ENCODE measurements around the gene CIB4. TPM values are rescaled to one million over a fixed set of nuclear protein-coding genes. Genes with fewer than 3 reads are reported as not detected.

CIB4 gene
- total and polyA plus RNA-seq, 2 experiments from 2014 or later, result not detected

GRCh38 chr2:26644188-26644835, 3.1 kb upstream of the CIB4 start:
- H3K27ac ChIP-seq, result no peak overlapping the region
- no peak for DNase-seq (ENCODE audit: low spot score)
- H3K4me2 ChIP-seq, result no peak overlapping the region
- TF ChIP-seq EZH2 (IDR thresholded peaks at IDR 0.05; ENCODE audit: borderline replicate concordance) (no peak), CTCF (IDR thresholded peaks at IDR 0.05; ENCODE audit: poor library complexity) (no peak)
- H3K4me1 ChIP-seq (ENCODE audit: insufficient read depth), result peaks cover 21% of the 10 kb centered on the region
- no peaks in the 10 kb centered on the region for H3K79me2 ChIP-seq
- WGBS (ENCODE audit: low lambda C conversion rate, missing lambda C conversion rate), result 85% methylated on average over 13 of the region's 13 CpGs
- H3K9me3 ChIP-seq (ENCODE audit: low read depth), result no peaks in the 10 kb centered on the region
- no peaks in the 10 kb centered on the region for H3K9me2 ChIP-seq (replicated peaks; ENCODE audit: insufficient read depth)
- H3K27me3 ChIP-seq, result peaks cover 5% of the 10 kb centered on the region
- no peaks in the 10 kb centered on the region for H3K36me3 ChIP-seq (replicated peaks; ENCODE audit: insufficient read depth, low read depth)
- H4K20me1 ChIP-seq (ENCODE audit: insufficient read depth, poor library complexity, severe bottlenecking), result no peaks in the 10 kb centered on the region
- H3K4me3 ChIP-seq, result no peak overlapping the region
- no peak overlapping the region for H2AFZ ChIP-seq

GRCh38 chr2:26642429-26642828, 1.3 kb upstream of the CIB4 start:
- H3K9me3 ChIP-seq (ENCODE audit: low read depth), result no peaks in the 10 kb centered on the region
- H3K9me2 ChIP-seq (replicated peaks; ENCODE audit: insufficient read depth), result no peaks in the 10 kb centered on the region

GRCh38 chr2:26640331-26640745, 828 bp downstream of the CIB4 start:
- Histone ChIP-seq H3K9me3 (ENCODE audit: low read depth) (no peaks in the 10 kb centered on the region), H3K36me3 (replicated peaks; ENCODE audit: insufficient read depth, low read depth) (no peaks in the 10 kb centered on the region), H3K27ac (peak overlapping the region; percentile 31), H3K79me2 (no peaks in the 10 kb centered on the region), H3K9me2 (replicated peaks; ENCODE audit: insufficient read depth) (no peaks in the 10 kb centered on the region), H3K4me2 (peak overlapping the region; percentile 53), H3K4me1 (ENCODE audit: insufficient read depth) (peaks cover 9% of the 10 kb centered on the region), H4K20me1 (ENCODE audit: insufficient read depth, poor library complexity, severe bottlenecking) (no peaks in the 10 kb centered on the region), H3K4me3 (no peak overlapping the region), H3K27me3 (peaks cover 5% of the 10 kb centered on the region), H2AFZ (no peak overlapping the region)
- WGBS (ENCODE audit: low lambda C conversion rate, missing lambda C conversion rate), result 66% methylated on average over 8 of the region's 8 CpGs
- TF ChIP-seq CTCF (IDR thresholded peaks at IDR 0.05; ENCODE audit: poor library complexity) (no peak), EZH2 (IDR thresholded peaks at IDR 0.05; ENCODE audit: borderline replicate concordance) (no peak)
- peak; percentile 71 for DNase-seq (ENCODE audit: low spot score)

More at GRCh38 chr2:26642429-26642828, 1.3 kb upstream of the CIB4 start:
- H3K36me3 ChIP-seq (replicated peaks; ENCODE audit: insufficient read depth, low read depth), result no peaks in the 10 kb centered on the region
- no peak overlapping the region for H3K27ac ChIP-seq
- no peak for DNase-seq (ENCODE audit: low spot score)
- H4K20me1 ChIP-seq (ENCODE audit: insufficient read depth, poor library complexity, severe bottlenecking), result no peaks in the 10 kb centered on the region
- TF ChIP-seq CTCF (IDR thresholded peaks at IDR 0.05; ENCODE audit: poor library complexity) (no peak), EZH2 (IDR thresholded peaks at IDR 0.05; ENCODE audit: borderline replicate concordance) (no peak), EZH2phosphoT487 (IDR thresholded peaks at IDR 0.05; ENCODE audit: low read depth, severe bottlenecking, unreplicated experiment) (no peak)
- WGBS (ENCODE audit: low lambda C conversion rate, missing lambda C conversion rate), result 43% methylated on average over 3 of the region's 3 CpGs
- no peak overlapping the region for H3K4me2 ChIP-seq
- H3K4me3 ChIP-seq, result no peak overlapping the region
- peaks cover 5% of the 10 kb centered on the region for H3K27me3 ChIP-seq
- no peaks in the 10 kb centered on the region for H3K79me2 ChIP-seq
- H2AFZ ChIP-seq, result no peak overlapping the region
- H3K4me1 ChIP-seq (ENCODE audit: insufficient read depth), result peaks cover 15% of the 10 kb centered on the region

Measured in hepatocyte (in vitro differentiated cells).